HUDEP-2 (cell line): Measurements from ENCODE around the gene AMFR.

Experiments used
- DNase-seq, 76 experiments: peaks; one replicate each; lab custom pipeline; 2025; ENCODE audit not compliant: unreplicated experiment in 76 of 76; lab: John Stamatoyannopoulos, UW

Gene AMFR

DNA sequence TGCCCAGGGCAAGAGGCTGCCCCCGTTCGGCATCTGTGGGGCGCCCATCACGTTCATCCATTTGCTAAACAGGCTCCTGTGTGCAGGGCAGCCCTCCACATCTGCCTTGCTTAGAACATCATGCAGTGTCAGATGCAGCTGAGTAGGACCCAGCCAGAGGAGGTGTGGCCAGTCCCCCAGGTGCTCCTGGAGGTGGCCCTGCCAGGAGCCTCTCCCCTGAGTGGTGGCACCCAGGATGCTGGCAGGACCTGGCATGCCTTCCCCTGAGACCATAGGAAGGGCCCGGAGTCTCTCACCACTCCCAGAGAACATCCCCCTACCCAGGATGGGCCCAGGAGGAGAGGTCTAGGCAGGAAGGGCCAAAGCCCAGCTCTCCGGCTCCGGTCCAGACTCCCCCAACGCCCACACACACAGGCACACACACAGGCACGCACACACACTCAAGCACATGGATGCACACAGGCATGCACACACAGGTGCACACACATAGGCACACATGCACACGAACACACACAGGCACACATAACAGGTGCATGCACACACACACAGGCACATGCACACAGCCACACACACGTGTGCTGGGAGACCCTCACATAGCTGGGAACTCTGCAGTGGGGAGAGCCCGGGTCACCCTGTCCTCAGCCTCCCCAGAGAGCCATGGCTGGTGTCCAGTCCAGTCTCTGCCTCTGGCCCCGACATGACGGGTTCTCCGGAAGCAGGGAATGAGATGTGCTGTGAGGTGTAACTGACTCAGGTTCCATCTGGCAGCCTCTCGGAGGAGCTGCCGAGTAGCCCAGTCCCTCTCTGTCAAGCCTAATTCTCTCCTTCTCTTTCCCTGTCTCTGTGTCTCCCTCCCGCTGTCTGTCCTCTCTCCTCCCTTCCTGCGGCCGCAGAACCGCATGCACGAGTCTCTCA, 74.6 kb downstream of the AMFR start:
- no peak for DNase-seq

DNA sequence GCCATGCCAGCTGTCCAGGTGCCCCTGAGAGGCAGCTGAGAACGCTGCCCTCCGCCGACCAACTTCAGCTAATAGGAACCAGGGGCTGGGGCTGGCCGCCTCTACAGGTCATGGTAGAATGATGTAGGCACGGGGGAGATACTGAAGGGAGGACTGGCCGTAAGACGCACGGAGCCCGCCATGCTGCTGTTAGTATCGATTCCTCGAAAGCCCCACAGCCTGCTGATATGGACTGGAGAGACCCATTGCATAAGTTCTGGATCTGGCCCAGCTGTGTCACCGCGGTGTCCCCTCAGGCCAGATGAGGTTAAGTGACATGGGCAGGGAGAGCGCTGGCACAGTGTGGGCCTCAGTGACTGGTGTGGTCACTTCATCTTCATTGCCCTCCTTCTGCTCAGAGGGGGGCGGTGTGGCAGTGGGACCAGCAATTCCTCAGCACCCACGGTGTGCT, 75.6 kb downstream of the AMFR start:
- no peak for DNase-seq

DNA sequence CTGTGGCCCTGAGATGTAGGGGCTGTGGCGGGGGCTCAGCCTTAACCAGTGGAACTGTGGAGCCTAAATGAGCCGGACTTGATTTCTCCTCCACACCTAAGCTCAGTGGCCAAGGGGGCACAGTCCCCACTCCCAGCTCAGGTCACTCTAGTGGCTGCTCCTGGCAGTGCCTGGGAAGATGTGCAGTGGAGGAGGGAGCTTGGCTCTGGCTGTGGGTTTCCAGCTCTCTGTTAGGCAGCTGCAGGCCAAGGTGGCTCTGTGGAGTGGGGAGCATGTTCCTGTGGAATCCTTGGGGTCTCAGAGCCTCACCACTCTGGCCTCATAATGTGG, 76.3 kb downstream of the AMFR start:
- DNase-seq = no peak

DNA sequence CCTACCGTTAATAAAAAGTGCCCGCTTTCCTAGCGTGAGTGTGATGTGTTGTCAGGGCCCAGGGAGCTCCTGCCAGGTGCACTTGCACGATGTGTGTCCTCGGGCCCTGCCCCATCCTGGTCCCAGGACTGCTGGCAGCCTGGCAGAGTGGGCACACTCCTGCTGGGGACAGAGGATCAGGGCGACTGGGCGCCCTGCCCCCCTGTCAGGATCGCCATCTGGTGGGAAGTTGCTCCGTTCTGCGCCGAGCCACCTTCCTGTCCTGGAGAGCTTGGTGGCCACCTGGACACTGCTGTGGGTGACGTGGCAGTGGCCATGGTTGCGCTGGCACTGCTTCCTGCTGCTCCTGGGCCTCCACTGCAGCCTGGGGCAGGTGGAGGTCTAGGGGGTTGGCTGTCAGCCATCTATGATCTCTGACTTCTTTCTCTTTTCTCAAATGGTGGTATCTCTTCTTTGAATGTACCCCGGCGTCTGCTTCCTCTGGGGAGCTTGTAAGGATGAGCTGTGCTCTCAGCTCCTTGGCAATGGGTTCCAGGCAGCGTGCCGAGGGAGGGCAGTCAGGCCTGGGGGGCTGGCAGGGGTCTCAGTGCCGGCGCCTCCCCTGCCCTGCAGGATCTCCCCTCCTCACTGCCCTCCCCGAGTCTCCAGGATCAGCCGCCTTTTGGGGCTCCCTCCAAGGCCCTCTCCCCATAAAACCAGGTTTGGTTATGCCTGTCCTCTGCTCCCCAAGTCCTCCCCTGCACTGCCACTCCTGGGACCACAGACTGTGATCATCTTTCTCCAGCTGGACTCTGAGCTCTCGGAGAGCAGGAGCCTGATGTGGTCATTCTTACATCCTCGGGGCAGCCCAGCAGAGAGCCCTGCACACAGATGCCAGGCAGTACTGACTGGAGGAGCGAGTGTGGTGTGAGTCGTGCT, 76.9 kb downstream of the AMFR start:
- DNase-seq = no peak

DNA sequence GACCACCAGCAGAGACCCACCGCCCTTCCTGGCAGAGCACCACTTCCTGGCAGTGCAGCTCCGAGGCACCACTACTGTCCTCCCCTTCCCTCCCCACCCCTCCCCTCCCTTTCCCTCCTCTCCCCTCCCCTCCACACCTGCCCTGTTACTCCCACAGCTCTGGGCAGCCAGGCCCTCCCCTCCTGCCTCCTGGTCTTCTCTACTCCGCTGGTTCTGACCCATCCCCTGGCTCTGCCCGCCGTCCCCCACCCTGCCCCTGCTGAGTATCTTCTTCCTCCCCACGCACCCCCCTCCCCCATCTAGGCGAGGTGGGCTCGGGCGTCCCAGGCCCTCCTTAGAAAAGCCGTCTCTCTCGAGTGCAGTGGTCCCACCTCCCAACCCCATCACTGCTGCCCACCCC, 77.7 kb downstream of the AMFR start:
- no peak for DNase-seq

DNA sequence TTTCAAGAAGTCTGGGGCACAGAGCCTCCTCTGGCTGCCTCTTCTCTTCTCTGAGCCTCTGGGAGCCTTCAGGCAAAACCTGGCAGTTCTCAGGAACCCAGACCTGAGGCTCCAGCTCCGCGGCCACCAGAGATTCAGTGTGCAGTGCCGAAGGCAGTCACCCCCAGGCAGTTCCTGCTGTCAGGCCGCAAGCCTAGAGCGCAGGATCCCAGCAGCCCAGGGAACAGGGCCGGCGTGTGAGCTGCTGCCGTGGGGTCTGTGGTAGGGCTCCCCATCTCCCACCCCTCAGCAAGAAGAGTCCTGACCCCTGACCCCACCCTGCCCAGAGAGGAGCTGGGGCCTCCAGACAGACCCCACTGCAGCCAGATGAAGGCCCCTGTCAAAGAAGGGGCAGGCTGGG, 78.2 kb downstream of the AMFR start:
- DNase-seq = no peak

DNA sequence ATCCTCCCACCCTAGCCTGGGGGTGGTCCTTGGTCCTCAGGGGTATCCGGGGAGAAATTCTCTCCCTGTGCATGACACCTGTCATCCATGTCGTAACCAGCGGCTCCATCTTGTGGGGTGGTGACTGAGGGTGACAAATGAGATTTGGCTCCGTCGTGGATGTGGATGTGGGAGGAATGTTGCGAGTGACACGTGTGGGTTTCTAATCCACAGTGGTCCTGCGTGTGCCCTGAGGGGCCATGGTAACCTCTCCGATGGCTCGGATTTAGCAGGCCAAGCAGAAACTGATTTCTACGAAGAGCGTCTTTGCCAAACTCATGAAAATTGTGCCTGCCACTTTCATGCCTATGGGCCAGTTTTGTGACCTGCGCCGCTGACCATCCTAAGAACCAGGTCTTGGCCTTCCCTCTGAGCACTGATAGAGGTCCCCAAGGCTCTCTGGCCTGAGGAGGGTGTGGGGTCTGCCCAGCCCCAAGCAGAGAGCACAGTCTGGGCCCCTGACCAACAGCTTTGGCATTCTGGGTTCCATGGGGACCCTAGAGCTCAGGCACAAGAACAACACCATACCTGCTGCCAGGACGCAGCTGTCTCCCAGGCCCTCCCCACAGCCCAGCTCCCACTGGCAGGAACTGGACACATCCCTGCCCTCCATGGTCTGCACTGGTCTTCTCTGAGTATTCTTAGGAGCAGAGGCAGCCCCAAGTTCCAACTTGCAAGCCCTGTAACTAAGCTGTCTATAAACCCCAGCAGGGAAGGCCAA, 79.0 kb downstream of the AMFR start:
- no peak for DNase-seq

DNA sequence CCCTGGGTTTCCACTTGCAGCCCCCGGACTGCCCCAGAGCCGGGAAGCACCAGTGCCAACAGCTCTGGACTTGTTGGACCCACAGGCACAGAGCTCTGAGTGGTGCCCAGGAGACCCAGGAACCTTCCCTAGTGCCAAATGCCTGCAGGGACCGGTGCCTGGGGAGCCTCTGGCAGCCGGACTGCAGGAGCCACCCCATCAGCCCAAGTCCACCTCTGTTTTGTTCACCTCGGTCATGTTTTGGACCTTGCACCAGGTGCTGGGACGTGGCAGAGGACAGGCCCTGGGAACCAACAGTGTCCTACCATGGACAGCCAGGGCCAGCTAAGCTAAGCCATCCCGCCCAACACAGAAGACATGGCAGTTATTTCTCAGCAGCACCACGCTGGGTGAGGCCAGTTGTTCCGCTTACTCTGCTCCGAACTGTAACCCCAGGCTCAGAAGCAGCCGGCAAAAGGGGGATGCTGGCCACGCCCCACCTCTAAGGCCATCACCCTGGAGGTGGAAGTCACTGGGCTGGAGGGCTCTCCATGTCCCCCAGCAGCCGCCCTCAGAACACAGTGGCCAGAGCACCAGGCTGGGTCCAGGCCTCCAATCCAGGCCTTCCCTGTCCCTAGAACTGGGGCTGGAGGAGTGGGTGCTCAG, 79.8 kb downstream of the AMFR start:
- DNase-seq = no peak

DNA sequence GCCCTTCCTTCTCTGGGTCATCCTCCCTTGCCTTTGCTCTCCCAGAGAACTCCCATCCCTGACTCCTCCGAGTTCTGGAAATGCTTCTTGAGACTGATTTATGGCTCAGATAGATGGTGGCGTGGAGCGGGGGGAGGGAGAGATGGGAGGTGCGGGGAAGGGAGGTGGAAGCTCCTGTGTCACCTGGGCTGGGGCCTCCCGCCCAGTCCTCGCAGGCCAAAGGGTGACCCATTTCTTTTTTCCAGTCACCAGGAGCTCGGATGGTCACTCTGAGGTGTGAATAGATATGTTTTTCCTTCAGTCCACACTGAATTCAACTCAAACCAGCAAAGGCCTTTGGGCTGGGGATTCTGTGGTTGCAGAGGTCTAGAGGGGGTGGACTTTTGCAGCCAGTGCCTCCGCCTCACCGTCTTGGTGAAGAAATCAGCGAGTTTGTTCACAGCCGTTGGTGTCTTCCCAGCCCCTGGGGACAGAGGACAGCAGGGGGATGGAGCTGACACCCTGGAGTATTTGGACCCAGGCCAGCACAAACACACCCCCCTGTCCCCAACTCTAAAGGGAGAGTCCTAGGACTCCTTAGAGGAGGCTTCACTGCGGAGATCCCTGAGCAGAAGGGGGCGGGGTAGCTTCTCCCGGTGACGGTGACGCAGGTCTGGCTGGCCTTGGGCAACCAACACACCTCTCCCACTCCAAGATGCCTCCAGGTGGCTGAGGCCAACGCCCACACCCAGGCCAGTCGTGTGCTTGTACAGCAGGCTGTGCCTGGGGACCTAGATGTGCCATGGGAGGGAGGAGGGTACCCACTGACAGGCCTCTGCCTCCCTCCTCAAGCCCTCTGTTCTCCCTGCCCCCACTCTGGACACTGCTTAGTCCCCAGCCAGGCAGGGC, 80.6 kb downstream of the AMFR start:
- DNase-seq = no peak

DNA sequence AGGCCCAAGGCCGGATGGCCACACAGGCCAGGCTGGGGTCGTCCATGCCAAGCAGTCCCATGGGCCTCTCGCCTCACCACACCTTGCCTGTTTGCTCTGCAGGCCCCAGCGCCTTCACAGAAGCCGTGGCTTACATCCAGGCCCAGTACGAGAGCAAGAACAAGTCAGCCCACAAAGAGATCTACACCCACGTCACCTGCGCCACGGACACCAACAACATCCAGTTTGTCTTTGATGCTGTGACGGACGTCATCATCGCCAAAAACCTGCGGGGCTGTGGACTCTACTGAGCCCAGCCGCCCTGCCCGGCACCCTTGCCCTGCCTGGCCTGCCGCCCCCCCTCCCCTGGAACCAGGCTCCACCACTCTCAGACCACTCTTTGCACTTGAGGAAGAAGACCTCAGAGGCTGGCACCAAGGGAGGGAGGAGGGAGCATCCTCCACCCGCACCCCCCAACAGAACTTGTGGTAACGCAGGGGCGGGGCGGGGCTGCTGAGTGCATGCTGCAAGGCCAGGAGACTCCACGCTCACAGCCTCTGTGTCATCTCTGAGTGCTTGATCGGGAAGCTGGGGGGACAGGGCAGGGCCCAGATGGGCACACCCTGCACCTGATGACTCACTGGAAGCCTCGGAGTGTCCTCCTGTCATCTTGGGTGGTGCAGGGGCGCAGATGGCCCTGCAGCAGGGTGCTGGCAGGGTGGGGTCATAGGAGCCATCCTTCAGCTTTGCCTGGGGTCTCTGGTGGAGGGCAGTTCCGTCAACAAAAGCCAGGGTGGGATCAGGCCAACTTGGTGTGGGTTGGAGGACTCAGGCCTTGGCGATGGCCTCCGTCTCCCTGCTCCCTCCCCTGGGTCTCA, 81.5 kb downstream of the AMFR start:
- DNase-seq = peak in 16 of 76 experiments; percentile 7 to 43 (median 27)

DNA sequence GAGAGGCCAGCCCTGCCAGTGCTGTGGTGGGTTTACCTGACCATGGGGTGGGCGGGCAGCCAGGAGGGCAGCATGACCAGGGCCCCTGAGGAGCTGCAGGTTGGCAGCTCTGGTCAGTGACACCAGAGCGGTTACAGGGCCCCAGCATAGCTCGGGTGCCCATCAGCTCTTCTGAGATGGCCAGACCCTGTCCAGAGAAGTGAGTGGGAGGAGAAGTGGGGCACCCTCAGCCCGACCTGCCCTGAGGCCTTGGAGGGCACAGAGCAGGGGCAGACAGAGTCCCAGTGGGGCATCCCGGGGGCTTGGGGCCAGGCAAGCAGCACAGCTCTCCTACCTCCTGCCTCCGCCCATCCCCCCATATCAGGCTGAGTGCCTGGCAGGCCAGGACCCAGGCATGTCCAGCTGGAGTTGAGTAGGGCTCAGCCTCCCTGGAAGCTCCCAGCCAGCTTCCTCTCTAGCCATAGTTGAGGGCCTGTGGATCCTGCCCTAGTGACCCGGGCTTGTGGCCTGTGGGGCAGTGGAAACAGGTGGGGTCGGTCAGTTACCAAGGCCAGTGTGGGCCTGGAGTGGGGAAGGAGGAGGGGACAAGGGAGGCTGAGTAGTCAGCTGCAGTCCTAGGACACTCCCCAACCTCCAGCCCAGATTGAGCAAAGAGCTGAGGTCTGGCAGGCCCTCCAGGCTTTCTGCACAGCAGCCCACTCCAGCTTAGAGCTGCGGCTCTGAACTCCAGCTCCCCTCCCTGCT, 83.5 kb downstream of the AMFR start:
- no peak for DNase-seq

DNA sequence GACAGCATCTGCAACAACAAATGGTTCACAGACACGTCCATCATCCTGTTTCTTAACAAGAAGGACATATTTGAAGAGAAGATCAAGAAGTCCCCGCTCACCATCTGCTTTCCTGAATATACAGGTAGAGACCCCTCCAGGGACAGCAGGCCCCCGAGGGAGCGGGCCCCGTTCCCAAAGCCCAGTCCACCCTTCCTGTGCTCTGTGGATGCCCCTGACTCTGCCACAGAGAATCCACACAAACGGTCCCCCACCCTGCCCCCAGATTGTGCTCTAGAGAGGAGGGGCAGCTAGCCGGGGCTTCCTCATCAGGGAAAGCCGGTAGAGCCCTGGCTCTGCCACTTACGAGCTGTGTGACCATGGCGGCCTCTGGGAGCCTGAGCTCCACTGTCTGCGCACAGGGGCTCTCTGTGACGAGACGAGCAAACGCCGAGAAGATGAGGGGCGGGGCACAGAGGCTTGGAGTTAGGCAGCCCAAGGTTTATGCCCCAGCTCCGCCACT, 84.4 kb downstream of the AMFR start:
- DNase-seq = no peak

DNA sequence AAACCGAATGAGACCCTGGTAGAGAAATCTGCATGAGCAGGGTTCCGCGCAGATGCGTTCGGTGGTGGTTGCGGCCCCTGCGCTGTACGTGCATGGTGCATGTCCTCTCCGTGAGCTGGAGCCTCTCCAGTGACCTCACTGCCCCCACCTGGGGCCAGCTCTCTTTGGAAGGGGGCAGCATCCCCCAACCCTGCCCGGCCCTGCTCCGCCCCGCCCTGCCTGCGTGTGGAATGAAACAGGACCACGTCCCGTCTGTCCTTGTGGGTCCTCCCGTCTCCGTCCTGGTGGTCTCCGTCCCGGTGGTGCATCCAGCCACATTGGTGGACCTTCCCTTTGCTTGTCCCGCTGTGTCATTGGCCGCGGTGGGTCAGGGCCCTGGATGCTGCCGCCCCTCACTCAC, 84.9 kb downstream of the AMFR start:
- DNase-seq = no peak

DNA sequence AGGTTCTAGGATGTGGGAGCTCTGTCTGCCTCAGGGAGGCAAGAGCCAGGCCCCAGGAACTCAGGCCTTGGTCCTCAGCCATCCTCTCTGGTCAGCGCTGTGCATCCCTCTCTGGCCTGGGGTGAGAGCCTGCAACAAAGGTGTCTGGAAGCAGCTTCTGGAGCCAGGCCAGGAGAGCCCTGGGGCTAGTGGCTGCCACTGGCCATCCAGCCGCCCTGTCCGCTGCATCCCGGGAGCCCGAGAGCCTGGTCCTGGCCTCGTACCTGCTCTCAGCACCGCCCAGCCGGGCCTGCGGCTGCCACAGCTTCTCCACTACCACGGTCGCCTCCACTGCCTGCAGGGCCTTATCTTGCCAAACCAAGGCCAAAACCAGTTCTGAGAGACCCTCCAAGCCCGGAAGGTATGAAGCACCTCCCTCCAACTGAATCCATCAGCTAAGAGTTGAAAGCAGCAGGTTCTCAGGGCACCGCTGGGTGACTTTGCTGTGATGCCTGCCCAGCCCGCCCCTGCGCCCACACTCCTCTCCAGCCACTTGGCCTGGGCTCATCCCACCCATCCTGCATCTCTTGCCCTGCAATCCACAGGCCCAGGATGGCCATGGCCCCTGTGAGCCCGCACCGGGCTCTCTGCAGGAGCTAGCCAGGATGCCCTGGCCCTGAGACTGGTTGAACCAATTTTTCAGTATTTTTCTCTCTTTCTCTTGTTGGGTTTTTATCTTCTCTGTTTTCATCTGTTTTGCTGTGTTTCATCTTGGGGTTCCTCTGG, 85.7 kb downstream of the AMFR start:
- DNase-seq = no peak

DNA sequence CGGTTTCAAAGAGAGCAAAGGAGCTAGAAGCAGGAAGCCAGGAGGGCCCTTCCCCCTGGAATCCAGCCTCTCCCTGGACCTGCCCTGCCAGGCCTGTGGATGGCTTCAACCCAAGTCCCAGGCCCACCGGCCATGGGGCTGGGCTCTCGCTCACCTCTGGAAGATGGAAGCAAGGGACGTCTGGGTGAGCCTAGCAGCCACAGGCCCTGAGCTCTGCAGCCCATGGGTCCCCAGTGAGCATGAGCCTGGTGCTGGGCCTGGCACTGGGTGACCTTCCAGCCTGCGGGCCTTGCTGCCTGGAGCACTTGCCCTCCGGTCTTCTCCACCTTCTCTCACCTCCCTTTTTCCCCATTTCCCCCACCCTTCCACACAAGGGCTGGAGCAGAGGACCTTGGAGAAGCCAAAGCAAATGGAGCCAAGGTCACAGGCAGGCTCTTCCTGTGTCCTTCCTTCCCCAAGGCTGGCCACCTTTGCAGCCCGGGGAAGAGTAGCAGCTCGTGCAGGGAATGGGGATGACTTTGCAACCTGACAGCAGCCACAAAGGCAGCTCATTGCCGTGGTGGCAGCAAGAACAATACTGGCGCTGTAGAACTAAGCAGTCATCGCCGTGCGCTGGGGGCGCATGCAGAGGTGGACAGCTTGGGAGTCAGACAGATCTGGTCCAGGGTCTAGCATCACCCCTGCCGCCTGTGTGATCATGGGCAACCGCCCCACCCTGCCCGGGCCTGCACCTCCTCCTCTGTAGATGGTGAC, 86.6 kb downstream of the AMFR start:
- DNase-seq = no peak

DNA sequence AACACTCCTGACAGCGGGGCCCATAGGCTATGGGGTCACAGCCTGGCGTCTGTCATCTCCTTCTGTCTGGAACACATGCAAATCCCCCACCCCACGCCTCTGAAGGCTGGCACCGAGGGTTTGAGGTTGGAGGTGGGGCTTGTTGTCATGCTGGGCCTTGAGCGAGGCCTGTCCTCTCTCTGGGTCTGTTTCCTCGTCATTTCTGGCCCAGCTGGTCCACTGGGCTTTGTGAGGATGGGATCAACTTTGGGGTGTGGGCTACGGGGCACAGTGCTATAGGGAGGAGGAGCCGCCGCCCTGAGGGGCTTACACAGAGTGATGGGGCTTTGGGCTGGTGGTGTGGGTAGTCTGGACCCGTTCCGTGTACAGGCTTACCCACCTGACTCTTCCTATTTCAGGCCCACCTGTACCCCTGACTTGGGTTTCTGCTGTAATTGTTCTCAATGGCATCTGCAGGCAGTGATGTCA, 87.5 kb downstream of the AMFR start:
- DNase-seq = no peak
